HAP-1 (cell line): ENCODE measurements around the gene GRK4.

Experiments
- DNase-seq, 2 experiments: peaks; one replicate each; pipeline ENCODE4 v3.0.0-alpha.2; 2016 to 2020; ENCODE audit warnings: low spot score in 2 of 2
- H3K27me3 ChIP-seq: fragments of 250-450 bp; sonication (Bioruptor Pico); 2 replicates; pipeline ENCODE4 v1.5.1; 2020; ENCODE audit warnings: low read depth, mild to moderate bottlenecking, moderate library complexity
- H3K36me3 ChIP-seq: fragments of 250-450 bp; sonication (Bioruptor Pico); replicated peaks from 2 replicates; pipeline ENCODE4 v1.5.1; 2020; ENCODE audit warnings: mild to moderate bottlenecking
- H3K4me1 ChIP-seq: fragments of 250-450 bp; sonication (Bioruptor Pico); 2 replicates; pipeline ENCODE4 v1.5.1; 2020; ENCODE audit warnings: mild to moderate bottlenecking
- H3K4me3 ChIP-seq: fragments of 250-450 bp; sonication (Bioruptor Pico); 2 replicates; pipeline ENCODE4 v1.5.1; 2020; ENCODE audit warnings: mild to moderate bottlenecking, moderate library complexity
- H3K9me3 ChIP-seq: fragments of 250-450 bp; sonication (Bioruptor Pico); 2 replicates; pipeline ENCODE4 v1.5.1; 2020; ENCODE audit warnings: mild to moderate bottlenecking, moderate library complexity
- in situ Hi-C: fragments of 300-500 bp; cut with MboI; formaldehyde crosslinking; loops from 3 replicates; pipeline ENCODE4 v1.14.3; 2020; ENCODE audit warnings: low sequenced_read_pairs, inconsistent platforms, mixed read lengths

GRK4 gene

GRCh38 chr4:2925931-2926860 lies 37.2 kb upstream of the GRK4 start:
- in situ Hi-C loops = no loop called here
- no peaks in the 10 kb centered on the region for H3K4me1 ChIP-seq
- H3K36me3 ChIP-seq = peaks cover 43% of the 10 kb centered on the region
- no peak overlapping the region for H3K4me3 ChIP-seq
- no peak for DNase-seq
- no peaks in the 10 kb centered on the region for H3K27me3 ChIP-seq
- H3K9me3 ChIP-seq = no peaks in the 10 kb centered on the region

- Histone ChIP-seq H3K36me3 (peaks cover 53% of the 10 kb centered on the region), H3K9me3 (no peaks in the 10 kb centered on the region), H3K27me3 (no peaks in the 10 kb centered on the region), H3K4me1 (no peaks in the 10 kb centered on the region), H3K4me3 (no peak overlapping the region)
- DNase-seq = no peak
- in situ Hi-C loops = no loop called here
These were observed 36.2 kb upstream of the GRK4 start for GRCh38 chr4:2927016-2927695.

- no peak overlapping the region for H3K4me3 ChIP-seq
- H3K27me3 ChIP-seq = no peaks in the 10 kb centered on the region
- in situ Hi-C loops = no loop called here
- H3K36me3 ChIP-seq = peaks cover 58% of the 10 kb centered on the region
- no peaks in the 10 kb centered on the region for H3K9me3 ChIP-seq
- DNase-seq = no peak
- H3K4me1 ChIP-seq = peaks cover under 1% of the 10 kb centered on the region; the same call in 1 of the 2 replicates
These were observed 35.7 kb upstream of the GRK4 start for GRCh38 chr4:2927696-2928075.

- Histone ChIP-seq H3K4me1 (peaks cover 8% of the 10 kb centered on the region), H3K9me3 (no peaks in the 10 kb centered on the region), H3K36me3 (peaks cover 62% of the 10 kb centered on the region), H3K27me3 (no peaks in the 10 kb centered on the region), H3K4me3 (no peak overlapping the region)
- DNase-seq = peak in 1 of 2 experiments; percentile 9
- in situ Hi-C loops = no loop called here
These were observed 34.9 kb upstream of the GRK4 start for GRCh38 chr4:2928242-2929176.

GRCh38 chr4:2929469-2929868 lies 33.9 kb upstream of the GRK4 start:
- H3K36me3 ChIP-seq = peaks cover 55% of the 10 kb centered on the region
- H3K9me3 ChIP-seq = no peaks in the 10 kb centered on the region
- peak in 1 of 2 experiments; percentile 6 for DNase-seq
- peaks cover 12% of the 10 kb centered on the region for H3K4me1 ChIP-seq
- in situ Hi-C loops = no loop called here
- no peaks in the 10 kb centered on the region for H3K27me3 ChIP-seq
- no peak overlapping the region for H3K4me3 ChIP-seq

- Histone ChIP-seq H3K27me3 (no peaks in the 10 kb centered on the region), H3K9me3 (no peaks in the 10 kb centered on the region), H3K36me3 (peaks cover 55% of the 10 kb centered on the region), H3K4me3 (no peak overlapping the region), H3K4me1 (peaks cover 12% of the 10 kb centered on the region)
- in situ Hi-C loops = loop anchor here (10.0 kb wide), 1 partner anchor 165 kb away; no protein-coding TSS in a partner anchor
- DNase-seq = peak in 1 of 2 experiments; percentile 6
These were observed 33.1 kb upstream of the GRK4 start for GRCh38 chr4:2930135-2930757.

- Histone ChIP-seq H3K9me3 (no peaks in the 10 kb centered on the region), H3K27me3 (no peaks in the 10 kb centered on the region), H3K4me3 (no peak overlapping the region), H3K36me3 (peaks cover 55% of the 10 kb centered on the region), H3K4me1 (peaks cover 15% of the 10 kb centered on the region)
- DNase-seq = peak in 1 of 2 experiments; percentile 20
- in situ Hi-C loops = loop anchor here (10.0 kb wide), 1 partner anchor 166 kb away; no protein-coding TSS in a partner anchor
These were observed 32.4 kb upstream of the GRK4 start for GRCh38 chr4:2930758-2931511.

- Histone ChIP-seq H3K9me3 (no peaks in the 10 kb centered on the region), H3K4me1 (peaks cover 21% of the 10 kb centered on the region), H3K4me3 (no peak overlapping the region), H3K27me3 (no peaks in the 10 kb centered on the region), H3K36me3 (peaks cover 57% of the 10 kb centered on the region)
- in situ Hi-C loops = loop anchor here (10.0 kb wide), 1 partner anchor 167 kb away; no protein-coding TSS in a partner anchor
- peak in 1 of 2 experiments; percentile 20 for DNase-seq
These were observed 31.7 kb upstream of the GRK4 start for GRCh38 chr4:2931512-2932301.

GRCh38 chr4:2932321-2932950 lies 30.9 kb upstream of the GRK4 start:
- in situ Hi-C loops = loop anchor here (10.0 kb wide), 1 partner anchor 168 kb away; no protein-coding TSS in a partner anchor

GRCh38 chr4:2932951-2933565 lies 30.3 kb upstream of the GRK4 start:
- in situ Hi-C loops = loop anchor here (10.0 kb wide), 1 partner anchor 168 kb away; no protein-coding TSS in a partner anchor
- peak in 1 of 2 experiments; percentile 15 for DNase-seq
- Histone ChIP-seq H3K36me3 (peaks cover 65% of the 10 kb centered on the region), H3K4me1 (peaks cover 21% of the 10 kb centered on the region), H3K27me3 (no peaks in the 10 kb centered on the region), H3K9me3 (no peaks in the 10 kb centered on the region), H3K4me3 (peak overlapping the region; percentile 59)

More at GRCh38 chr4:2932321-2932950, 30.9 kb upstream of the GRK4 start:
- Histone ChIP-seq H3K27me3 (no peaks in the 10 kb centered on the region), H3K4me3 (peak overlapping the region; percentile 59), H3K4me1 (peaks cover 21% of the 10 kb centered on the region), H3K36me3 (peaks cover 59% of the 10 kb centered on the region), H3K9me3 (no peaks in the 10 kb centered on the region)
- DNase-seq = peak in 1 of 2 experiments; percentile 25

GRCh38 chr4:2933566-2934076 lies 29.8 kb upstream of the GRK4 start:
- Histone ChIP-seq H3K9me3 (no peaks in the 10 kb centered on the region), H3K27me3 (no peaks in the 10 kb centered on the region), H3K4me1 (peaks cover 21% of the 10 kb centered on the region), H3K36me3 (peaks cover 68% of the 10 kb centered on the region), H3K4me3 (peak overlapping the region; percentile 59)
- in situ Hi-C loops = loop anchor here (10.0 kb wide), 1 partner anchor 169 kb away; no protein-coding TSS in a partner anchor
- no peak for DNase-seq
